Activated CD8-positive, alpha-beta memory T cell treated with anti-CD3 and anti-CD28 coated beads for 24 hours (primary cell): ENCODE measurements around the gene SEMA4D.

ENCODE experiments used
- DNase-seq: peaks from one replicate; pipeline ENCODE4 v3.0.0-alpha.2; 2020

SEMA4D gene

DNA sequence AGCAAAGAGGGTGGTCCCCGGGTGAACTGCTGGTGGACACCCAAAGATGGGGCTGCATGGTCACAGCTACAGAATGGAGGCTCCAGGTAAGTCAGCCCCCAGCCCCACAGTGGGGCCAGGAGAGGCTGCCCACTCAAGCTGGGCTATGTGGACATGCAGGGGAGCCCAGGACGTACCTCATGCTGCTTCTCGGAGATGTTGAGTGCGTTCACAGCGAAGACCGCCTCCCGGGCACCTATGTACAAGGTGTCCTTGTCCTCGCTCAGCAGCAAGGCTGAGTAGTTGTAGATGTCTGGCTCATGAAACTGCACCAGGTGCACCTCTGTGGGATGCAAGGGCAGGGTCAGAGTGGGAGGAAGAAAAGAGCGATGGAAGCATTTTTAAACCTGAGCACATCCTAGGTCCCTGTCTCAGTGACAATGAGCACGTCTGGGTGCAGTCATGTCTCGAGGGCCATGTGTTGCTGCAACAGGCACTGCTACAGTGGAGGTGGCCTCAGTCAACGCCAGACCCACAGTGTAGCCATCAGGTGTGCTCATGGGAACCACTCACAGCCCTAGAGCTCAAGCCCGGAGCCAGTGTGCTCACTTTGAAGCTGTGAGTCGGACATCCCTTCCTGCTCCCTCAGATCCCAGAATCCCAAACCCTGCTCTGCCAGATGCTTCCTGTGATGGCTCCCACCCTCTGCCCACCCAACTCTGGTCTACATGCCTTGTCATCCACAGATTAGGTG, 95.1 kb downstream of the SEMA4D start:
- DNase-seq, result no peak

DNA sequence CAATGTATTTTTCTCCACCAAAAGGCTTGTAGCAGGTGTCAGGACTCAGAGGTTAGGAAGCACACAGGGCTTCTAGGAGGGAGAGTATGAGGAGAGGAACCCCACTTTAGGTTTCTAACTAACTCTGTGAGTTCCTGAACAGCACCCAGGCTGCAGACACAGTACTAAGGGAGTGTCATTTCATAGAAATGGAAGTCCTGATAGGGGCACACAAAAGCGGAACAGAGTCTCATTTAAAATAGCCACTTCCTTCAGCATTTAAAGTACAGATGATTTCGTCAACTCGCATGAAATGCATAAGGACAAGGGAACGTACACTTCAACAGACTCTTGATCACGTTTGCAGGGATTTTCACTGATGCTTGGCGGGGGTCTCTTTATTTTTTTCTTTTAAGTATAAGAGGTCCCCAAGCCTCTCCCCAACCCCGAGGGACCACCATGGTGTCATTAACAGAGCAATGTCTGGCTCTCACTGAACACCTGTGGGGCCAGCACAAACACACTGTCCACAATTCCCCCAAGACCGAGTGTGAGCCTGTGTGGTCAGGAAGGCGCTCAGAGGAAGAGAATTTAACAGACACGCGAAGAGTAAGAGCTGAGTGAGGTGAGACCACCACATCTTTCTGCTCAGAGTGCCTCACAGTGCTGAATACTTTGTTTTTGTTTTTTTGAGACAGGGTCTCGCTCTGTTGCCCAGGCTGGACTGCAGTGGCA, 97.4 kb downstream of the SEMA4D start:
- DNase-seq, result no peak

DNA sequence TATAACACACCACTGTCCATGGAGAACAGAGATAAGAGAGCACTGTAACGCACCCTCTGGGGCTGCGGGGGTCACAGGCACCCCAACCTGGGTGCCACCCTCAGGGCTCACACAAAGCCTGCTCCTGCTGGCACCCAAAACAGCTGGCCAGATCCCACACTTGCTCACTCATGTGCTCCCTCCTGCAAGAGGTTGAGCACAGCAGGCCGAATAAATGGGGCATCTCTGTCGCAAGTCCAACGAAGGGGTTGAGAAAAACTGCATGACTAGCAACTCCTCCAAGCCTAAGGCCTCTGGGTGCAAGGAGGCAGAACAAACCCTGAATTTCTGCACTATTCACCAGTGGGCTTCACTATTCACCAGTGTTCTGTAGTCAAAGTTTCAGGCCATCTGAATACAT, 99.3 kb downstream of the SEMA4D start:
- no peak for DNase-seq

DNA sequence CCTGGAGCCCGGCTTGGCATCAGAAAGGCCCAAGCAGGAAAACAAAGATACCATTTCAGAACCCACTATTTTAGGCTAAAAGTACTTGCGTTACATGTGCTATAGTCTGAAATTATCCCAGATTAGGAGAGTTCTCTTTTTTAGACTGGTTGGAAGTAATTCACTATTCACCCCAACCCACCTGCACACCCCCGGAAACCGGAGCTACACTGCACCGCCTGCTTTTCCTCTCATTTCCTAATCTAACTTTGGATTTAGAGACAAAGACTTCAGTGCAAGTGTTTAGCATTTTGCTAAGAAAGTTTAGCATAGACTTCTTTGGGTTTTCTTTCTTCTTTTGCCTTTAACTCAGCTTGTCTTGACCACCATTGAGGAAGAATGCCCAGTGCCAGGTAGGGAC, 100.4 kb downstream of the SEMA4D start:
- DNase-seq, result no peak

DNA sequence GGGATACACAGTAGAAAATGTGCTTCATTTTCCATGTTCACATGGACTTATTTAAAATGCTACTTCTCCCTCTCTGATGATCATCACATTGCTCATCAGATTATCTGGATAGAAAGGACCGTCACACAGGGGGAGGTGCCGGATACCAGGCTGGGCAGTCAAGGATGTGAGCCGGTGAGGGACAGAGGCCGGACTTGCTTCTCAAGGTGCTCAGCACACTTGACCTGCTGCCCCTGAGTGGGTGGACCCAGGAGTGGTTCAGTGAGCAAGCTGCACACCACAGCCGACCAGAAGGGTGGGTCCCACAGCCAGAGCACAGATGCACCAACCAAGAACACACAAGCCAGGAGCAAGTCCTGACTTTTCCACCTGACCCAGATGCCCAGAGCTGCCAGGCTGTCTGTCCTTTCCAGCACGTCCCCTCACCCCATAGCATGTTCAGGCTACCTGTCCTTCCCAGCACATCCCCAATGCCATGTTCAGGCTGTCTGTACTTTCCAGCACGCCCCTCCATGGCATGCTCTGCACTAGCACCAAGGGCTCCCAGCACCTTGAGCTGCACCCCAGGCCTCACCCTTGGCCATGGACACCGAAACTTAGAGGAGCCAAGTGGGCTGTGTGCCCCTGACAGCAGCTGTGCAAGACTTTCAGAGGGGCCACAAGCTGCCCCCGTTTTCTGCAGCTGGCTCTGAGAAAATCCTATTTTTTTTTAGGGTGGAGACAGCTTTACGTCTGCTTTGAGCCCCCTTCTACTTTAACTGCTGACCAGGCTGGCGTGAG, 101.8 kb downstream of the SEMA4D start:
- no peak for DNase-seq

DNA sequence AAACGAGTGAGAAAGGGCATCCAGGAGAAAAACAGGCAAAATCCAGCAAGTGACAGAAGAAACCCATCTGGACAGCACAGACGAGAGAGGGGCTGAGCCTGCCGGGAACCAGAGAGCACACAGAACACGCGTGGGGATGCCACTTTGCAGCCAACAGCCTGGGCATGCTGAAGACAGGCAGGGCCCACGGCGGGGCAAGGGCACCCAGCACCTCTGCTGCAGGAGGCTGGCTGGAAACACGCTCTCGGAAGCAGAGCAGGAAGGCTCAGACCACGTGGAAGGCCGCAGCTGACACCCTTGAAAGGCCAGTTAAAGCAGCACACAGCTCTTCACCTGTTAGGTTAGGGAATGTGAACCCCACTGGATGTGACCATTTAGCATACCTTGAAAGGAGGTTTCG, 103.5 kb downstream of the SEMA4D start:
- no peak for DNase-seq

DNA sequence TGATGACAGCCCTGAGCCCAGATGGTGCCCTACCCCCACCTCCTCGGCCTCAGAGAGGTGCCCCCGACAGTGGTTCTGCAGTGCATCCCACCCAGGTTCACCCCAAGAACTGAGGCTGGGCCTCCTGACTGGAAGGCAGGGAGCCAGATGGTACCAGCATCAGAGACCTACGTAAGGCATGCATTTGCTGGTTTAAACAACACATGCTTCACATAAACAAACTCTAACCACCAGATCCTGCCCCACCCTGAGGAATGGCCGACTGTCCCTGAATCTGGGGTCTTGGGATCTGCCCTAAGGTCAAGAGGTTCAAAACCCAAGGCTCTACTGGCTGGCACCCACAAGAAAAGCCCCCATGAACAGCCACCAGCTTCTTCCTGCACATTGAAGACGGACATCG, 106.3 kb downstream of the SEMA4D start:
- DNase-seq, result no peak

DNA sequence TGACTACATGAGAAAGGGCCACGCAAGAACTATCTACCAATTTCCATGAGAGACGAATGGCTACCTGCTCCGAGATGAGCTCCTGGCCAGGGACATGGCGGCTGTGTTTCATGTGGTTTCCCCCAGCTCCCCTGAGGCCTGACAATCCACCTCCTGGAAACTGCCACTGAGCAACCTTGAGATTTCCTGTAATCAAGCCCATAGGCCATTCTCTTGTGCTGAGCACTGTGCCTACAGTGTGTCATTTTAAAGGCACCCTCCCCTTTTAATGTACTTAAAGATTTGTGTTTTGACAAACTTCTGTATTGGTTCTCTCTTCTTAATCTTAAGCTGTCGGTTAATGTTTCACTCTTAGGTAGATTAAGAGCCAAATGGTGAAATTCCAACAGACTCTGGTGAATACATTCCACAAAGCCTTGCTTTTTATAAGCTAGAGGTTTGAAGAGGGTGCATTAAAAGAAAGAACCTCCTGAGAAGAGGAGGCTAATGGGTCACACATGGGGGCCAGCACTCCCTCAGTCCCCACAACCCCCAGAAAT, 107.3 kb downstream of the SEMA4D start:
- DNase-seq, result no peak

DNA sequence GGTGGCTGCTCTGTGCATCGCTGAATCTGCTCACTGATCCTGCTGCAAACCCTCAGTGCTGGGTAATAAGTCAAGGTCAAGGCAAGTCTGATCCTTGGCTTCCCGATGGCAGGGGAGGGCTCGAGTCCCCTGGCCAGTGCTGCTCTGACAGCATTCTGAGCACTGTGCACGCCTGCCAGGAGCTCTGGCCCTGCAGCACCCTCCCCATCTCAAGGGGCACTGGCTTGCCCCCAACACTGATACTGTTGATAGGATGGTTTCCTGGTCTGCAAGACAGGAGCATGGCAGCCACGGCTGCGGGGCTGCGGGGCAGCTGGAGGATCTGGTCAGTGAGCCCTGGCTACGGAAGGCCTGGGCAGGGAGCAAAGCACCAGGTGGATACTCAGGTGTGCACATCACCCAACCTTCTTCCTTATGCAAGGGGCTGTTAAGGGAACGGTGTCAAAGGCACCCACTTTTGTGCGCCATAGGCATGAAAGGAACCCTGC, 107.8 kb downstream of the SEMA4D start:
- DNase-seq, result no peak

DNA sequence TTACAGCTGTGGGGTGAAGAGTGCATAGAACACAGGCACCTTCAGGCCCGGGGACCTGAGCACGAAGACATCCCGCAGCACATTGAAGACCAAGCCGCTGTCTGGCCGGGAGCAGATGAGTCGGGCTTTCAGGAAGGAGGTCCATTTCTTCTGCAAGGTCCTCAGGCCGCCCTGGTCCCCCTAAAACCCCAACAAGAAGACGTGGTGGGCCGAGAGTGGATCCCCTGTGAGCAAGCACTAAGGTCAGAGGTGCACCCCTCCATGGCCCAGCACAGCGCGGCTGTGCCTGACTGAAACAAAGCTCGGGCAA, 109.1 kb downstream of the SEMA4D start:
- DNase-seq, result no peak

DNA sequence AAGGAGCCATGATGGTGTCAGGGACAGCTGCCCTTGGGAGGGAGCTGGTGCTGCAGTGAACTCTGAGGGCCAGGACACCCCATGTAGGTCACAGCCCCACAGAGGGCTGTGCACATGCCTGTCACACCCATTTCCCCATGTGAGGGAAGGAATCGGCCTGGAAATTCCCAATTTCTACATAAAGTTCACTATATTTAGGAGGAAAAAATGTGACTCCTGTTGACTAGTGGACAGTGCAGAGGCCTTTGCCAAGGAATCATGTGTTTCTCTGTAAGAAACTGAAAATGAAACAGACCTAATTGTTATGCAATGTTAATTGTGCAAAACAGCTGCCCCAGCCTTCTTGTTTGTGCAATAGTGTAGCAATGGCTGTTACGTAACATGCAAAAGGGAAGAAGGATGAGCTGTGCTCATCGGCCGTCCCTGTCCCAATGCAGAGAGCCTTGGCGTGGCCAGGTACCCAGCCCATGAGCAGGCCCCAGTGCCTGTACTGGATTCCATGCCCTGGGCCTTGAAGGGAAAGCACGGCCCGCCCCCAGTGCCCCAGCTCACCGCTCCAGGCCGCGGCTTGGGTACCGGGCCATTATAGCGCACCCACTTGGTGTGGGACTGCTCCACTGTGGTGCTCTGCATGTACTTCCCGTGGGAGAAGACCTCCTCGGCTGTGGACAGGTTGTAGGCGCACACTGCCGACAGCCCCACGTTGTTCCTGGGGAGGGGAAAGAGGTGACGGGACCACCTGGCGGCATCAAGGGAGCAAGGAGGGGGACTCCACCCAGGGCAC, 109.6 kb downstream of the SEMA4D start:
- no peak for DNase-seq

DNA sequence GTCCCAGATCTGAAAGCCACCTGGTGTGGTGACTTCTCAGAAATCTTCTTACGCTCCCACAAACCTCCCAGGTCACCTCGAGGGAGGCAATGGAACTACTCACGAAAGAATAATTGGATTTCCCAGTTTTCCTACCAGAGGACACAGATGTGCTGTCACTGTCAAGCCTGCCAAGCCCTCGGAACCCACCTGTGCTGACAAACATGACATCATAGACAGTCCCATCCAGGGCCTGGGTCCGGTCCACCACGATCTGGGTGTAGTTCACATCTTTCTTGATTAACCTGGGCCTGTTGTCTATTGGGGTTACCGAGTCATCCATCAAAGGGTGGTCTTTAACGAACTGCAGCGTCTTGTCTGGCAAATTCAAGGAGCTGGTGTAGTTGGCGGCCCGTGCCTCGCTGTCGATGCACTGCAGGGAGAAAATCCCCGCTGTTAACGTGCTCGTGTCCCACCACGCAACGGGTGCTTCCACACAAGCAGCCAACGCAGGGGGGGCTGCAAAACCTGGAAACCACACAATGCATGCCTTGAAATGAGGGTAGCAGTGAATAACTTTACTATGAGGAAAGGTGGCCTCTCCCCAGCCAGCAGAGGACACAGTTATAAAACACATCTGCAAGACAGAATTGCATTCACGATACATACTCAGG, 110.6 kb downstream of the SEMA4D start:
- DNase-seq, result no peak

DNA sequence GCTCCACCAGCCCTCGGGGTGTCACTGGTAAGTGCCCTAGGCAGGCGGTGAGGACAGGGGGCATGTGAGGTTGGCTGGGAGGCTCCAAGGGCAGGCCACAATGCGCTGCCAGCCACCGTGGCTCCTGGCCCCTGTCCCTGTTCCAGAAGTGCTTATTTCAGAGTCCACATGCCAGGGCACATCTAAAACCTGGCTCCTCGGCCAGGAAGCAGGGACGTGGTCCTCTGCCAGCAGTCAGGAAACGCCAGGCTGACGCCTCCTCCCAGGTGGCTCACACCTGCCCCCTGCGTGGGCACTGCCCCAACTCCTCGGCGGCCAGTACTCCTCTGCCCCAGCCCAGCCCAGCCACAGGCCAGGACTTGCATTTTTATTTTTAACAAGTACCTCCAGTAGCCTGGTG, 111.1 kb downstream of the SEMA4D start:
- DNase-seq, result no peak

DNA sequence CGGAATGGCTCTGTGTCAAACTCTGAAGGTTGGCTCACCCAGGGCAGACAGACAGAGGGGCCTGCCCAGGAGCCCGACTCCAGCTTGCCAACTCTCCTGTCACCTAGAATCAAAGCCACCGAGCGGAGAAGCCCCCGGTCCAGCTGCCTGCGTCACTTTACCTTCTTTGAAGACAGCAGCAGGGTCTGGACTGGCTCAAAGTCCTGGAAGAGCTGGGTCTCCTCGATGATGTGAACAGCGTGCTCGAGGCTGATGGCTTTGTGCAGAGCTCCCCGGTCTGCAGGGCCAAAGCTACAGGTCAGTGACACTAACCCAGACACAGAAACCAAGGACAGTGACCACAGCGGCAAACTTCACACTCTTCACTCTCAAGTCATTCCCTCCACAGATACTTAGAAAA, 111.7 kb downstream of the SEMA4D start:
- DNase-seq, result no peak

DNA sequence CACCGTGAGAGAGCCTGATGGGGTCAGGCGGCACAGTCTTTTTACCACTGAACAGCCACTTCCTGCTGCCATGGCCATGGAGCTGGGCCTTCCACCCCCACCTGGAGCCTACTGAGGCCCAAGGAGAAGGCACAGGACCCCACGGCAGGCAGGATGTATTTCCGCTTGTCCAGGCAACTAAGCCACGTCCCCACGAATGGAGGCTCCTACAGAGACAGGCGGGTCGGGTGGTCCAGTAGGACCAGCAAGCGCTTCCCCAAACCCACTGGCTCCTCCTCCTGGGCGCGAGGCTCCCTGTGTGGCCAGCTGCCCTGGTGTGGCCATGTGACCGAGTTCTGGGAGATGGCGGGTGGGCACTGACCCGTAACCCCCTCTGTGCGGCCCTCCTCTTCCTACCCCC, 113.1 kb downstream of the SEMA4D start:
- DNase-seq, result no peak

DNA sequence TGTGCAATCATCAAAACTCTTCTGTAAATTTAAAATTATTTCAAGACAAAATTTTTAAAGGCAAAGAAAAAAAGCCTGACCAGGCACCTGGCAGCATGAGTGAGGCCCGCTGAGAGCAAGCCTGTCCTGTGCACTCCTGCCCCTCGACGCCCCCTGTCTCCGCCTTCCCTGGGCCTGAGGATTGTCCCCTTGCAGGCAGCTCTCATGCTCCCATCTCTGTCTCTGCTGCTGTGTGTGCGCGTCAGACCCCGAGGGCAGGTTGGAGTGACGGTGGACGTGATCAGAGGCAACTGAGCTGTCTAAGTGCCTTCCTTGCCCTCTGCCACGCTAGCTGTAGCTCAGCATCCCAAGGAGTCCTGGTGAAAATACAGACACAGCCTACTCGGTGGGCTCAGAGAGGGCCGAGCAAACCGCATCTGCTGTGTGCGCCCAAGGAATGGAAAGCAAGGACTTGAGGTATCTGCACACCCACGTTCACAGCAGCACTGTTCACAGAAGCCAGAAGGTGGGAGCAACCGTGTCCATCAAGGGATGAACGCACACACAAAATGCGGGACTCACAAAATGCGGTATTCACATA, 114.1 kb downstream of the SEMA4D start:
- DNase-seq, result no peak

DNA sequence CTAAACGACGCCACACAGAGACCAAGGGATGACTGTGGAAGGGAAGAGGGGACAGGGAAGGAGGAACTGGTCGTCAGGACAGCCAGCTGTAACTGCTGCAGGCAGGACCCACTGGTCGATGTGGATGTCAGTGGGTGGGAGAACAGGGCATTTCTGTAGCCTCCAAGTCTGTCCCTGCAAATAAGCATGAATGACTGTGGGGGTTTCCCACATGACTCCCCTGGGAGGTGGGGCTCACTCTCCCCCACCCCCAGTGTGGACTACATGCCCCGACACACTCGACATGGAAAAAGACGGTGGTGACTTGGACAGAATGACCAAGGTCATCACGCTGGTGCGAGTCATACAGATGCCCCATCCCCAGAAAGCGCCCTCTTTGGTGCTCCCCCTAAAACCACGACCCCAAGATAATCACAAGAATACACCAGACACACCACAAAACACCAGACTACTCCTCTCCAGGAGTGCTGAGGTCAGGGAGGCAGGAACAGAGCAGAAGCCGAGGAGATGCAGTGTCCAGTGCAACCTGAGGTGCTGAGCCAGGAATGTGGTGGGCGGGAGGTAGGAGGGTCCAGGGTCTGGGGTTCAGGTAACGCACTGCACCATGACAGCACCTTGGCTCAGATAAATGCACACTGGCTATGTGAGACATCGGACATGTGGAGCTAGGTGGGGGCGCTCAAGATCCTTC, 114.7 kb downstream of the SEMA4D start:
- DNase-seq, result no peak

DNA sequence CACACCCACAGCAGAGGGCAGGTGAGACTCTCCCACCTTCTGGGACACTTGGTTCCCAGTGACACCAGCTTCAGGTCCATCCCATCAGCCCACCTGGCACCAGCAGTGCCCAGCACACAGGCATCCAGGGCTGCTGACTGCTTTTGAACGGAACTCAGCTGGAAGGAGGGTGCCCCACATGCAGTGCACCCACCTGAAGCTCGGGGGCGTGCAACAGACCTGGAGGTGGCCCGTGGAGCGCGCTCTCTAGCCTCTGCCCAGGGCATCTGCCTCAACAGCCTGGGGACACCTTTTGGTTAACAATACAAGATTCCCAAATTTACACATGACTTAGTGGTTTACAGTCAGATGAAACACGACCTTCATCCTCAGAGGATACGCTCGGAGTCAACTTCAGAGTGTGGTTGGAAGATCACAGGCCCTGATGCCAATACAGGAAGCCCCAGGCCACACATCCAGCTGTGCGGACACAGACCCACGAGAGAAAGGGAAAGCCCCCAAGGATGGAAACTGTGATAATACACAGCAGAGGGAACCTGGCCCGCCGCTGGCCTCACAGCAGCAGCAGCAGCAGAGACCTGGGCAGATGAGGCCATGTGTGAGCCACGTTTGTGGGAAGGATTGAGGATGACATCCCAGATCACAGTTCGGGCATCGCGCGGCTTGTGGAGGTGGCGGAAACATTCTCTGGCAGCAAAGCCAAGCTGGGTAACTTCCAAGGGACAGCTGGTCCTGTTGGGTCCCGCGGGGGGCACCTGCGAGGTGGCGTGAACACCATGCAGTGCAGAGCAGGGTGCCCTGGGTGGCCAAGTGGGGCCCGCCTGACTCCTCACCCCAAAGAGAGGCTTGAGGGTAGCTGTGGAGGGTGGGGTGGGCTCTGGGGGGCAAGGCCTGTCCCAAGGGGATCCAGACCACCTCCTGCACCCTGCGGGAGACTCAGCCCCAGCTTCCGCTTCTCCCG, 115.6 kb downstream of the SEMA4D start:
- DNase-seq, result no peak

DNA sequence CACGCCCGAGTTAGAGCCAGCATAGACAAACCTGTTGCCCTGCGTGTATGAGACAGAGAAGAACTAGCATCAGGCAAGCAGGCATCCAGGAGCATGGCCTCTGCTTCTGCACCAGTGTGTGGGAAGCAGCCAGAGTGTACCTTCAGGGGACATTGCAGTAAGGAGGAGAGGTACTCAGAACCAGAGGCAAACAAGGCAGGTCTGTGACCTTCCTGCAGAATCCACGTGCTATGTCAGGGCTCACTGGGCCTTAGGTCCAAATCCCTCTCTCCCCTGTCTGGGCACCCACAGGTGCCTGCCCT, 116.7 kb downstream of the SEMA4D start:
- DNase-seq, result no peak
